Osteocyte (in vitro differentiated cells): ENCODE data around the gene NCAPD2. TPM values are rescaled to one million over a fixed set of nuclear protein-coding genes. Genes with fewer than 3 reads are reported as not detected.

Source experiments
- total RNA-seq: library from RNA; stranded (reverse); gene quantifications from 2 replicates; pipeline ENCODE4 v1.2.1, GENCODE V29; 2021

NCAPD2 gene
- total RNA-seq, 1 donor from 2014 or later, result 36.9 TPM

Other genes starting within 250 kb of the NCAPD2 start
- 0.21 and 0.55 TPM in 2 replicates for gene PLEKHG6, start 183.4 kb upstream of the NCAPD2 start, total RNA-seq
- 170 and 188 TPM in 2 replicates for gene TNFRSF1A, start 152.0 kb upstream of the NCAPD2 start, total RNA-seq
- 2.5 and 3.2 TPM in 2 replicates for gene SCNN1A, start 118.5 kb upstream of the NCAPD2 start, total RNA-seq
- gene LTBR, start 109.9 kb upstream of the NCAPD2 start, total RNA-seq, result 16.4 and 17.0 TPM in 2 replicates
- not detected in 2 replicates for gene CD27, start 49.1 kb upstream of the NCAPD2 start, total RNA-seq
- 13.1 and 17.0 TPM in 2 replicates for gene TAPBPL, start 42.1 kb upstream of the NCAPD2 start, total RNA-seq
- 6.9 and 9.1 TPM in 2 replicates for gene VAMP1, start 23.4 kb upstream of the NCAPD2 start, total RNA-seq
- 172 TPM in 2 replicates for gene MRPL51, start 840 bp upstream of the NCAPD2 start, total RNA-seq
- gene GAPDH, start 40.4 kb downstream of the NCAPD2 start, total RNA-seq, result 1,754 and 1,775 TPM in 2 replicates
- 35.9 and 40.7 TPM in 2 replicates for gene IFFO1, start 61.9 kb downstream of the NCAPD2 start, total RNA-seq
- gene NOP2, start 74.2 kb downstream of the NCAPD2 start, total RNA-seq, result 32.5 and 34.5 TPM in 2 replicates
- 348 and 351 TPM in 2 replicates for gene CHD4, start 113.3 kb downstream of the NCAPD2 start, total RNA-seq
- 0.32 and 0.50 TPM in 2 replicates for gene LPAR5, start 141.9 kb downstream of the NCAPD2 start, total RNA-seq
- gene ACRBP, start 153.3 kb downstream of the NCAPD2 start, total RNA-seq, result 0.73 and 1.0 TPM in 2 replicates
- 56.7 and 58.8 TPM in 2 replicates for gene ING4, start 169.0 kb downstream of the NCAPD2 start, total RNA-seq
- gene ZNF384, start 195.3 kb downstream of the NCAPD2 start, total RNA-seq, result 66.6 and 68.3 TPM in 2 replicates
- 3.9 and 5.2 TPM in 2 replicates for gene PIANP, start 206.7 kb downstream of the NCAPD2 start, total RNA-seq
- 61.4 and 73.0 TPM in 2 replicates for gene COPS7A, start 229.9 kb downstream of the NCAPD2 start, total RNA-seq